Thyroid gland (tissue), 4 donors: ENCODE data around the gene P2RX1.

Experiments
- CTCF ChIP-seq, 6 experiments: fragments of 200-600 bp in 3 of 6; fragments of 450-650 bp in 3 of 6; sonication (generic) in 3 of 6; IDR thresholded peaks; one replicate each; pipeline ENCODE4 v1.5.1; 2016 to 2019; ENCODE audit warnings: antibody characterized with exemption in 6 of 6, mild to moderate bottlenecking in 2 of 6, inconsistent platforms in 1 of 6, moderate library complexity in 1 of 6
- POLR2A ChIP-seq, 2 donors: fragments of 450-650 bp; IDR thresholded peaks; one replicate each; pipeline ENCODE4 v1.6.1; 2017; ENCODE audit warnings: antibody characterized with exemption in 2 of 2, mild to moderate bottlenecking in 2 of 2, moderate library complexity in 1 of 2

DNA sequence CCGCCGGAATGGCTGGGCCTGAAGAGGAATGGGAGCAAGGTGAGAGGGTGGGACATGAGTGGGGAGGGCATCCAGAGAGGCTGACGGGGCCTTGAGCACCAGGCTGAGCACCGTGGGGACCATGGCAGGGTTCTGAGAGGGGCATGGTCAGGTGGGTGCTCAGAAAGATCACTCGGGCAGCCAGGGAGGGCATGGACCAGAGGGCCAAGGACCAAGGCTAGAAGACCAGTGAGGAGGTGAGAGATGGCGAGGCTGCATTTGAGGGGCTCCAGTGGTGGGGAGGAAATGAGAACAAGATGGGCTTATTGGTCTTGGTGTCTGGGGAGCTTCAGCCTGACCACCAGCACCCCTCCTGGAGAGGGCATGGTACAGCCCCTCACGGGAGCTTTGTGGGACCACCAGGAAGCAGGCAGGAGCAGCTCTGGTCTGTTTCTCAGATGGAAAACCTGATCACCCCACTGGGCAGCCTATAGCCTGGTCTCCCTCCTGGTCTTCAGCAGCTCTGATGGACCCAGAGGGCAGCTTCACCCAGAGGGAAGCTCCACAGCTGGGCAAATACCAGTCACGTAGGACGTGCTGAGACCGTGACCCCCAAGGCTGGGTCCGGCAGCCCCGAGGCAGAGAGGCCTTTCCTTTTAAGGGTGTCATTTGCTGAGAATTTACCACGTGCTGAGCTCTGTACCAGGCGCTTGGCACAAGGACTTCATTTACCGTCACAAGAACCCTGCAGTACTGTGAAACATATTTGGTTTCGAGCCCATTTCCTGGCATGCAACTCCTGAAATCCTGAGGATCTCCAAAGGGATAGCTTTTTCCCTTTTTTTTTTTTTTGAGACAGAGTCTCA, 58.8 kb downstream of the P2RX1 start:
- TF ChIP-seq CTCF (IDR thresholded peaks at IDR 0.05) (no peak), POLR2A (IDR thresholded peaks at IDR 0.05) (no peak)
